Measurements from ENCODE around the gene RNF135.
"Not testable (repeated sequence)": the region's sequence is repeated elsewhere in the genome, so short reads cannot be mapped to it uniquely, and the experiment has no call there.

RNF135 gene, protein sequence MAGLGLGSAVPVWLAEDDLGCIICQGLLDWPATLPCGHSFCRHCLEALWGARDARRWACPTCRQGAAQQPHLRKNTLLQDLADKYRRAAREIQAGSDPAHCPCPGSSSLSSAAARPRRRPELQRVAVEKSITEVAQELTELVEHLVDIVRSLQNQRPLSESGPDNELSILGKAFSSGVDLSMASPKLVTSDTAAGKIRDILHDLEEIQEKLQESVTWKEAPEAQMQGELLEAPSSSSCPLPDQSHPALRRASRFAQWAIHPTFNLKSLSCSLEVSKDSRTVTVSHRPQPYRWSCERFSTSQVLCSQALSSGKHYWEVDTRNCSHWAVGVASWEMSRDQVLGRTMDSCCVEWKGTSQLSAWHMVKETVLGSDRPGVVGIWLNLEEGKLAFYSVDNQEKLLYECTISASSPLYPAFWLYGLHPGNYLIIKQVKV

DNA sequence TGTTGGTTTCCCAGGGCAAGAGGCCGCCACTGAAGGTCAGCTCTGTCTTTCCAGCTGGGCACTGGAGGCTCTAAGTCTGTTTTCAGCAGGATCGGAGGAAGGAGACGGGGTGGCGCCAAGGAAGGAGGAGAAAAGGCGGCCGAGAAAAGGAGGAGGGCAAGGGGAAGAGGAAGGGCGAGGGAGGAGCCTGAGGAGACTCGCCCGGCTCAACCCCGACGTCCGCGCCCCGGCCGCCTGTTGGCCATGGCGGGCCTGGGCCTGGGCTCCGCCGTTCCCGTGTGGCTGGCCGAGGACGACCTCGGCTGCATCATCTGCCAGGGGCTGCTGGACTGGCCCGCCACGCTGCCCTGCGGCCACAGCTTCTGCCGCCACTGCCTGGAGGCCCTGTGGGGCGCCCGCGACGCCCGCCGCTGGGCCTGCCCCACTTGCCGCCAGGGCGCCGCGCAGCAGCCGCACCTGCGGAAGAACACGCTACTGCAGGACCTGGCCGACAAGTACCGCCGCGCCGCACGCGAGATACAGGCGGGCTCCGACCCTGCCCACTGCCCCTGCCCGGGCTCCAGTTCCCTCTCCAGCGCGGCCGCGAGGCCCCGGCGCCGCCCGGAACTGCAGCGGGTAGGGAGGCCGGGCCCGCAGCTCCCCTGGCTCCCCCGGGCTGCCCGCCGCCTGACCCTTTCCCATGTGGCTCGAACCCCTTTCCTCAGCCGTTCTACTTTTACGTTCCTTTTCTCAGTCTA, at the start of gene RNF135:
RNF135 (plus strand) TSS at position 209 of the 737 bp plus-strand sequence; CDS start at position 244, 35 bp downstream.
- DNase-seq, result peak; percentile 53

DNA sequence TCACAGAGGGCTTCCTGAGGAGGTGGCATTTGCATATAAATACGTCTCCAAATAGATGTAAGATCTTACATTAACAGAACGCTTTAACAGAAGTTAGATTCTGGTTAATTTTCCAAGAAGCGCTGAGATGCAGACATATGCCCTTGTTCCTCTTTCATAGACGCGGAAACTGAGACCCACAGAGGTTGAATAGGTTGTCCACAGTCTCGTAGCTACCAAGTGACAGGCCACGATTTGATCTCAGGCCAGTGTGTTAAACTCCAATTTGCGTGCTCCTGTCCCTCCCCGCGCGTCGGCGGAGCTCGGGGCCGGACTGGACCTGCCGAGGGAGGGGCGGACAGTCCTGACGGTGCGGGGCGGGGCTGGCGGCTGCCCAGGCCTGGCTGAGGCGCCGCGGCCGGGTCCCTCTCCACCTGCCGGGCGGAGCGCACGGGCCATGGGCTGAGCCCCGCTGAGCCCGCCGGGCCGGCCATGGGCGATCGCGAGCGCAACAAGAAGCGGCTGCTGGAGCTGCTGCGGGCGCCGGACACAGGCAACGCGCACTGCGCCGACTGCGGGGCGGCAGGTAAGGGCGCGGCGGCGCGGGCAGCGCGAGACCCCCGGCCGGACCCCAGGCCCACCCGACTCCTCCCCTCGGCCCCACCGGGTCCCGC, 49.2 kb upstream of the RNF135 start, which contains the start of gene ADAP2:
ADAP2 (plus strand) TSS at position 402 of the 653 bp plus-strand sequence; CDS start at position 472, 70 bp downstream.
- peak; percentile 3 for DNase-seq

DNA sequence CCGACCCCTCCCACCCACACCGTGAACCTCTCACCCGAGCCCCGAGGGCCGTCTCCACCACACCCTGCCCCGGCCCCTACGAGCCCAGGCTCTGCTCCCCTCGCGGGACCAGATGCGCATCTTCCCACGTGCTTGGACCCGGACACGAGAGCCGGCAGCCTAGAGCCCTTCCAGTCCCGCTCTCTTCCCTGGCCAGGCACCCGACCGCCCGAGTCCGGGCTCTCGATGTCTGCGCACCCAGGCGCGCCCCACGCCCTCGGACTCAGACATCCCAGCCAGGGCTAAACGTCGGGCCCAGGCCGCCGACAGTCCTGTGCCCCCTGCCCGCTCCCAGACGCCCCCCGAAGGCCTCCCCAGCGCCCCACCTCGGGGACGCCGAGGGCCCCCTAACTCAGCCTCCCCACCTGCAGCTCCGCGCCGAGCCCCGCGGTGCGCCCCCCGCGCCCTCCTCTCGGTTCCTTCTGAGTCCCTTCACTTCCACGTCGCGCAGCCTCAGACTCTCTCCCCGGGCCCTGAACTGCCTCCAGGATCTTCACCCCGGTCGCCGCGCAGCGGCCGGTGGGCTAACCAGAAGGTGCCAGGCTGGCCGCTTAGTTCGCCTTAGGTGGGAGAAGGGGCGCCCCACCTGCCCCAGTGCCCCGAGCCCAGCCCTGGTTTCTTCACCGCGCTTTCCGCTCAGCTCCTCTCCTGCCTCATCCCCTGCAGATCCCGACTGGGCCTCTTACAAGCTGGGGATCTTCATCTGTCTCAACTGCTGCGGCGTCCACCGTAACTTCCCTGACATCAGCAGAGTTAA, 48.4 kb upstream of the RNF135 start:
- DNase-seq, result no peak

DNA sequence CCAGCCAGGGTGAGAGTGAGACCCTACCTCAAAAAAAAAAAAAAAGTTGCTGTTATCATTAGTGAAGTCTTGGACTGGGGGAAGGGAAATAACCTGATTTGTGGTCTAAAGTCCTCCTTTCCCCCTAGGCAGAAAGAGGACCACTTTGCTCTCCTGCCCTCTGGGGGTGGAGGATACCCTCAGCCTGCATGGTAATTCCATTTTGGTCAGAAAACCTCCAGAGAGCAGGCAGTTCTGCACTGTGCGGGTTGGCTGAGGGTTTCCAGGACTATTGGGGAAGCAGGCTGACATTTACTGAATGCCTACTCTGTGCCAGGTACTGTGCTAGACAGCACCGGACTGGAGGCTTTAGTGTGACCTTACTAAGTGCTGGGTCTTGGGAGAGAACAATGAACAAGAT, 46.5 kb upstream of the RNF135 start:
- no peak for DNase-seq

DNA sequence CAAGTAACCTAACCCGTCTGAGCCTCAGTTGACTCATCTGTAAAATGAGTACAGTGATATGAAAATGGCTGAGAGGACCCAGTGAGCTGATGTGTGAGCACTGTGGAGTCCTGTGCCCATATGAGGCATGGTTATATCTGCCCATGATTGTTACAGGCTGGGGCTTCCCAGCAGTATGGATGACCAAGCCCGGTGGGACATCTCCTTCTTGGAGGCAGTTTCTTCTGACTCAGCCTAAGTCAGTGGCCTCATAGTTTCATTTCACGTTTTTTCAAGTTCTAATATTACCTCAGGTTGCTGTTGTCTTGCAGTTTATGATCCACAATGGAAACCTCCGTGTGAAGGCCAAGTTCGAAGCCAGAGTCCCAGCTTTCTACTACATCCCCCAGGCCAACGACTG, 44.3 kb upstream of the RNF135 start:
- no peak for DNase-seq

DNA sequence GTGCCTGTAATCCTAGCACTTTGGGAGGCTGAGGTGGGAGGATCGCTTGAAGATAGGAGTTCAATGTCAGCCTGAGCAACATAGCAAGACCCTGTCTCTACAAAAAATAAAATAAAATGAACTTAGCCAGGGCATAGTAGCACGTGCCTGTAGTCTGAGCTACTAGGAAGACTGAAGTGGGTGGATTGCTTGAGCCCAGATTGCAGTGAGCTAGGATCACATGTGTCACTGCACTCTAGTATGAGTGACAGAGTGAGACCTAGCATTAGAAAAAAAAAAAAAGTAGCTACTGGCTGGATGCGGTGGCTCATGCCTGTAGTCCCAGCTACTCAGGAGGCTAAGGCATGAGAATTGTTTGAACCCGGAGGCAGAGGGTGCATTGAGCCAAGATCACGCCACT, 43.1 kb upstream of the RNF135 start:
- DNase-seq, result no peak

DNA sequence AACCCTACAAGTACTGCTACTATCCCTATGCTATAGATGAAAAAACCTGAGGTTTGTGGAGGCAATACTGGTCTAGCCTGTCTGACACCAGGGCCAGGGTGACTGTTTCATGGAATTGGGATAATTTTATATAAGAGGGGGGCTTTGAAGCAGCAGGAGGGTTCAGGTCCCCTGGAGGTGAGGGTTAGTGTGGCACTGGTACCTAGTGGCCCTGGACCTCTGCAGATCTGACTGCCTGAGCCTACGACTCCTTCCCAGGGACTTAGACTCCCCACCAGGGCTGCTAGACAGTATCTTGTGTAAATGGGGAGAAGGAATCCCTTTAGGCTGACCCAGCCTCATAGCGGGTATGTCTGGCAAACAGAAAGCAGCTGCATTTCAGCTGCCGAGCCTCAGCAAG, 42.3 kb upstream of the RNF135 start:
- no peak for DNase-seq

DNA sequence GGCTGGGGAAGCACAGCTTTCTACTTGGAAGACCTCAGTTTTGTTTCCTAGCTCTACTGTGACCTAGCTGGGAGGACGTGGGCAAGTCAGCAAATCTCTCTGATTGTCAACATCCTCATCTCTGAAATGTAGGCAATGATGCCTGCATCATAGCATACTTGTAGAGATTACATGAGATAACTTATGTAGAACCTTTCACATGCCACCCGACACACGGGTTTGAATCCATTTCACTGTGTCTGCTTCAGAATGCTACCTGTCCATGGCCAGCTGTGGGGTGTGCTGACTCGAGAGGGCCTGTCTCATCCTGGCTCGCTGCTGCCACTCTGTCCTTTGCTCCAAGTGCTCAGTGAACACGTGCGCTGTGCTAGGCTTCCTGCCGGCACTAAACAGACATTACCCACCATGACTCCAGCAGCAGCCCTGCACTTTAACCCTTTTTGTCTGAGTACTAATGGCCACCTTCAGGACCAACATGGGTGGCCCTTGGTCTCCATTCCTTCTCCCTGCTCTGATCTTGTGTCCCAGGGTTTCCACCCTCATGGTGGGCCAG, 41.7 kb upstream of the RNF135 start:
- DNase-seq, result no peak

DNA sequence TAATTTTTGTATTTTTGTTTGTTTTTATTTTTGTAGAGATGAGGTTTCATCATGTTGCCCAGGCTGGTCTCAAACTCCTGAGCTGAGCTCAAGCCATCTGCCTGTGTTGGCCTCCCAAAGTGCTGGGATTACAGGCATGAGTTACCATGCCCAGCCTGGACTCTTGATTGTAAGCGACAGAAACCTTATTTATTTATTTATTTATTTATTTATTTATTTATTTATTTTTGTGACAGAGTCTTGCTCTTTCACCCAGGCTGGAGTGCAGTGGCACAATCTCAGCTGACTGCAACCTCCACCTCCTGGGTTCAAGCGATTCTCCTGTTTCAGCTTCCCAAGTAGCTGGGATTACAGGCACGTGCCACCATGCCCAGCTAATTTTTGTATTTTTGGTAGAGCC, 41.0 kb upstream of the RNF135 start:
- DNase-seq, result not testable (repeated sequence)

DNA sequence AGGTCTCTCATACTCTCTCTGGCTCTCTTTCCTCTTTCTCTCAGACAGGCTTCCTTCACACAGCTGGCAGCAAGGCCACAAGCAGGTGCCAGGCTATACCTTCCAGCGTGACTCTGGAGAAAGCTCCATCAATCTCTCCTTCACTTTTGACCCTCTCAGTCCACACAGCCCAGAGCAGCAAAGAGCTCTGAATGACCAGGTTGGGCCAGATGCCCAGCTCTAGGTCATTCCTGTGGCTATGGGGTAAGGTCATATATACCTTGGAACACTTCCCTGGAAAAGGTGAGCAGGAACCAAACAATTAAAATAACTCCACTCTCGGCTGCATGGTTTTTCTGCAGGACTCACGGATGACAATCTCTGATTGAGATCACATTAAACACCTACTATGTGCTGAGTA, 40.3 kb upstream of the RNF135 start:
- no peak for DNase-seq

DNA sequence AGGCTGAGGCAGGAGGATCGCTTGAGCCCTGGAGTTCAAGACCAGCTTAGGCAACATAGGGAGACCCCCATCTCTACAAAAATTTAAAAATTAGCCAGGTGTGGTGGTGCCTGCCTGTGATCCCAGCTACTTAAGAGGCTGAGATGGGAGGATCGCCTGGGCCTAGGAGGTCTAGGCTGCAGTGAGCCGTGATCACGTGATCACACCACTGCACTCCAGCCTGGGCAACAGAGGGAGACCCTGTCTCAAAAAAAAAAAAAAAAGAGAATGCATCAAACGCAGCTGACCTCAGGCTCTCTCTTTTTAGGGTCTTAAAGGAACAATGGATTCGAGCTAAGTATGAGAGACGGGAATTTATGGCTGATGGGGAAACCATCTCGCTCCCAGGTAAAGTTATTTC, 39.3 kb upstream of the RNF135 start:
- DNase-seq, result not testable (repeated sequence)

DNA sequence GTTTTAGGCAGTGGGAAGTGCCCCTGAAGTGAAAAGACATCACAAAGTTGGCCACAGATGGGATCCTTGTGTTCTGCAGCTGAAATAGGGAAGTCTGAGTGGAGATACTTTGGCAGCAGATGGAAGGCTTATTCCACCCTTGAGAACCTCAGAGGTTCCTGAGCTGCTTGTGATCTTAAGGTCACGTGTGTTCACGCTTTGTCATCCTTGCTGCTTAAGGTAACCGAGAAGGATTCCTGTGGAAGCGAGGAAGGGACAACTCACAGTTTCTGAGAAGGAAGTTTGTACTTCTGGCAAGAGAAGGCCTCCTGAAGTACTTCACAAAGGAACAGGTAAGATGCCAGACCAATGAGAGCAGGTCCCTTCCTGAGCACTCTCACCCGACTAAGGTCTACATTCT, 36.9 kb upstream of the RNF135 start:
- no peak for DNase-seq

DNA sequence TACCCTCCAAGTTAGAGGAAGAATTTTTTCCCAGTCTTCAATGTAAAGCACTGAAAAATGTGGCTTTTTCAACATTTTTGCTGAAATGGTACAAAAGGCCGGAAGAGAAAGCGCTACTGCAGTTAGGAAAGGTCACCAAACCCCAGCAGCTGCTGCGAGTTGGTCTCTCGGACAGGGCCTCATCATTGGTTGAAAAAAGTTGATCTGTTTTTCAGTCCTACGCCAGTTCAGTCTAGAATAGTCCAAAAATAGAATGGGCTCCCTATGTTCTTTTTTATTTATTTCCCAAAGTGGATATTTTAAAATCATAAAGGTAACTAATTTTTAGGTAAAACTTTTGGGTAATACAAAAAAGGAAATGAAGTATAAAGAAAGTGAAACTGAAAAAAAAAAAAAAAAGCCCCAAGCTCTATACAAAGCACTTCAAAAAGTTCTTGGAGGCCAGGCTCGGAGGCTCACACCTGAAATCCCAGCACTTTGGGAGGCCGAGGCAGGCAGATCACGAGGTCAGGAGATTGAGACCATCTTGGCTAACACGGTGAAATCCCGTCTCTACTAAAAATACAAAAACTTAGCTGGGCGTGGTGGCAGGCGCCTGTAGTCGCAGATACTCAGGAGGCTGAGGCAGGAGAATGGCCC, 31.7 kb upstream of the RNF135 start:
- no peak for DNase-seq

DNA sequence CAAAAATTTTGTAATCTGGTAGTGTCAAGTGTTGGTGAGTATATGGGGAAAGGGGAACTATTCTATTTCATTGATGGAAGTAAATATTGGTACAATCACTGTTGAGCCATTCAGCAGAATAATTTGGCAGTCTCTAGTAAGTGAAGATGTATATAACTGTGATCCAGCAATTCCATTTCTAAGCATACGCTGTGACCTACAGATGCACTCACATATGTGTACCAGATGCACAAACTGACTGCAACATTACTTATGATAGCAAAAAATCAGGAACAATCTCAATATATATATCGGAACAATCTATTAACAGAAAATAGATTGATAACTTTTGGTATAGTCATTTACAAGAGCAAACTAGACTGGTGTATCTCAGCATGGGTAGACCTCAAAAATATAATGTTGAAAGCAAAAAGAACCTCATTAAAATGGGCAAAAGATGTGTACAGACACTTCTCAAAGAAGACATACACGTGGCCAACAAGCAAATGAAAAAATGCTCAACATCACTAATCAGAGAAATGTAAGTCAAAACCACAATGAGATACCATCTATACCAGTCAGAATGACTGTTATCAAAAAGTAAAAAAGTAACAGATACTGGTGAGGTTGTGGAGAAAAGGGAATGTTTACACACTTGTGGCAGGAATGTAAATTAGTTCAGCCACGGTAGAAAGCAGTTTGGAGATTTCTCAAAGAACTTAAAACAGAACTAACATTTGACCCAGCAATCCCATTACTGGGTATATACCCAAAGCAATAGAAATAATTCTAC, 28.3 kb upstream of the RNF135 start:
- DNase-seq, result no peak

DNA sequence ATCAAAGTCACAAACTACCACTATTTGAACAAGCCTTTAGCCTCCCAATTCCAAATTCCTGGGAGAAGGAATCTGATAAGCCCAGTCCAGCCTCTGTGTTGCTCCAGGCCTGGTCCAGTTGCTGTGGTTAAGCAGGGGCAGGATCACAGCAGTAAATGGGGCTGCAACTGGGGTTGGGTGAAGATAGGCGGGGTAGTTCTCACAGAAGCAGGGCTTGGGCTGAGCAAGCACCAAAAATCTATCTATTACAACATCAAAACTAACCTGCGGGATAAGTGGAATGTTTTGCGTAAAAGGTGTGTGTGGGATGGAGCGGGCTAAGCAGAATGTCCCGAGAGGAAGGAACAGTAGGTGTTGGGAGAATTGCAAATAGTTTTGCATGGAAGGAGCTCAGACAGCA, 23.0 kb upstream of the RNF135 start:
- no peak for DNase-seq

DNA sequence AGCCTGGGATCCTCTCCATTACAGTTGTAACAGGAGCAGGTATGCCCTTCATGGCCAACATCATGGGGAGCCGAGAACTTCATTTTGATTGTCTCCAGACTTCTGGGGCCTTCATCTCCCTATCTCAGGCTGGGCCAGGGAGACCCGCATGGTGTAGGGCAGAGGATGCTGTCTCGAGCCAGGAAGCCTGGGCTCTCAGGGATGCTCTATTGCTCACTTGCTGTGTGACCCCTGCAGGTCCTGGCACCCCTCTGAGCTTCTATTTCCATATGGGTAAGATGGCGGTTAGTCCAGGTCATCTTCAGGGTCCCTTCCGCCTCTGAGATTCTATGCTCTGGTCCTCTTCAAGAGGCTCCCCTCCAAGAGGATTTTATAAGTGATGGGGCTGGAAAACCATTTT, 20.6 kb upstream of the RNF135 start:
- no peak for DNase-seq

DNA sequence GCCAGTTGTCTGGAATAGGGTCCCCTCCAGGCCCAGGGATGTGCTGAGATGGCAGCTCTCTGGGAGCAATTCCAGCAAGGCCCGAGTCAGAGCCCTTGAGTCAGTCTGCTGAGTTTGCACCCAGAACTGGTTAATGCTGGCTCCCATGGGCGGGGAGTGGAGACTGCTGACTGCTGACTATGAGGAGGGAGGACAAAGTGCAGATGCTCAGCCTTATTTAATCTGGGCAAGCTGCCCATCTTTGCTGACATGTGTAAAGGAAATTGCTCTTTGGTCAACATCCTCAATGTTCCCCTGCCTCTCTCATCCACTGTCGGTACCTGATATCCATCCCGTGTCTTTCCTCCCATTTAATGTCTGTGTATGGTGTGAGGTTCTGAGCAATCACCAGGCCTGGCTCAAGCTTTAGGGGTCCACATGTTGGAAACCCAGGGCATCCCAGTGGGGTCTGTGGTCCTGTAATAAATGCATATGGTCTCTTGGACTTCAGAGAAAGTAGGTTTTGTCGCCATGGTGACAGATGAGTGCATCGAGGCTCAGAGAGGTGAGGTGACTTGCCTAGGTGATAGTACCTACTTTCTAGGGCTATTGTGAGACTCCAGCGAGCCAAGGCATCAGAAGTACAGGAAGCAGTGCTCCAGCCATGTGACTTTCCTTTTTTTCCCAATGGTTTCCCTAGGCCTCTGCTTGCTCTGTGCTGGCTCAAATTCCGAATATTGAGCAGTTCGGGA, 20.0 kb upstream of the RNF135 start:
- DNase-seq, result peak; percentile 94

DNA sequence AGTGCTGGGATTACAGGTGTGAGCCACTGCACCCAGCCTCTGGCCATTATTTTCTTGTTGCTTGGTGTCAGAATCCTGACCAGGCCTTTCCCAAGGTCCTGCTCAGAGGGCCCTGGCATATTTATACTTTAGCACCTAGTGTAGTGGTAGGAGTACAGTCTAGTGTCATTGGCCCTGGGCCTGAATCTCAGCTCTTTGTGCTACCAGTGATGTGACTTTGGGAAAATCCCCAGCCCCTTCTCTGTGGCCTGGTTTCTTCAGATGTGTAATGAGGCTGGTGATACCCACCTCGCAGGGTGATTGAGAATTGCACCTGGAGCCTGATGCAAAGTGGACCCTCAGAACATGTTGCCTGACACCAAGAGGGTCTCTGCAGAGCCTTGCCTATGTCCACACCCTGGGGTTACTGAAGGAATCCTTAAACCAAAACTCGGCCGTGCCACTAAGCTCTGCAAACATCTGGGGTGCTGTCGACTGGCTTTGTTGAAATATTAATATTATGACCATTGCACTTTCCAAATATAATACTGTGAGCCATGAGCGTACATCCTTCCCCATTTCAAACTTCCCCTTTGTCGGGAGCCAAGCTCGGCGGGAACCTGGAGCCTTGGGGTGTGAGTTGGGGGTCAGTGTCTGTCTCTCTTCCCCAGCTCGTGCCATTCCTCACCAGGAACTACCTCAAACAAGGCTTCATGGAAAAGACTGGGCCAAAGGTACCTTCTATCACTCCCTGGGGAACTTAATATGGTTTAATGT, 18.0 kb upstream of the RNF135 start:
- DNase-seq, result no peak

DNA sequence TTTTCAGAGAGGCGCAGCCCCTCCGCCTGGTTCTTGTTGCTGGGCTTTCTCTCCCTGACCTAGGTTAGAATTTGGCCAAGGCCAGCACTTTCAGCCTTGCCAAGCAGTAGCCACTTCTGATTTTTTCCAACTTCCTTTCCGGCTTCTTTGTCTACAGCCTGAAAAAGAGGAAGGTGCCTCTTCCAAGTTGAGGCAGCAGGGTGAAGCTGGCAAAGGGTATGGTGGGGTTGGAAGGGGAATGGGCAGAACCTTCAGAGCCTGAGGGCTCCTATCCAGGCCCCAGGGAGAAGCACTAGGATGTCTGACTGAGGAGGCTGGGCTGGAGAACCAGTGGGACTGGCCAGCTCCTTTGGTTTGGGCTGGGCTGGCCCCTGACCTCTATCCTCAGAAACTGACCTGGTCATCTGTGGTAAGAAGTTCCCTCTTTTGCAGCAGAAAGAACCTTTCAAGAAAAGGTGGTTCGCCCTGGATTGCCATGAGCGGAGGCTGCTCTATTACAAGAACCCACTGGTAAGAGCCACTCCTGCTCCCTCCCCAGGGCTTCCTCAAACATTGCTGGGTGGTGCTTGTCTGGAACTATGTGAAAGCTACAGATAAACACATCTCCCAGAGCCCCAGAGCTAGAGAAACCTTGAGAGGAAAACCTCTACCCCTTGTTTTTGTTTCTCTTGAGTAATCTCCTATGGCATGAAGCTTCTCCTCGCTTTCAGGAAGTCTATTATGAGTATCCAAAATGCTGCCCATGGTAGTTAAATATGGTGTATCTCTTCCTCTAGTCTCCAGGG, 16.6 kb upstream of the RNF135 start:
- no peak for DNase-seq

Data from COR-L47 (cell line).